AG04450 (cell line): ENCODE measurements around the gene NPY2R. TPM values are rescaled to one million over a fixed set of nuclear protein-coding genes. Genes with fewer than 3 reads are reported as not detected.

ENCODE experiments used
- CTCF ChIA-PET: fragments of 300-600, 350-600 bp; formaldehyde crosslinking; extraction: SDS; loops from one replicate; lab custom pipeline; 2022; ENCODE audit warnings: antibody characterized with exemption, inconsistent platforms; lab: Charles Lee
- POLR2A ChIA-PET: fragments of 350-600 bp; formaldehyde crosslinking; extraction: SDS; loops from one replicate; lab custom pipeline; 2021; ENCODE audit warnings: antibody characterized with exemption, inconsistent platforms; lab: Yijun Ruan, JAX
- DNase-seq: peaks from one replicate; pipeline ENCODE4 v3.0.0-alpha.2; 2011; ENCODE audit warnings: low read depth, low spot score
- H3K27ac ChIP-seq: one replicate; pipeline ENCODE4 v1.5.1; 2012; ENCODE audit warnings: low read depth, low read length, control low read depth
- H3K27me3 ChIP-seq: one replicate; pipeline ENCODE4 v1.6.0; 2012; ENCODE audit warnings: low read length; ENCODE audit not compliant: control insufficient read depth, insufficient read depth
- H3K4me3 ChIP-seq: 2 replicates; pipeline ENCODE4 v1.5.1; 2011; ENCODE audit warnings: mild to moderate bottlenecking, low read depth, low read length, control low read depth
- H3K9me3 ChIP-seq: 2 replicates; pipeline ENCODE4 v1.5.1; 2012; ENCODE audit warnings: low read length; ENCODE audit not compliant: control insufficient read depth, insufficient read depth
- CTCF ChIP-seq: IDR thresholded peaks from 2 replicates; pipeline ENCODE4 v1.5.1; 2011; ENCODE audit warnings: low read depth, low read length, control low read depth, inconsistent platforms
- polyA plus RNA-seq: library from polyadenylated mRNA; depleted of rRNA; stranded (reverse); fragments of >200 nt; gene quantifications from 2 replicates; pipeline ENCODE4 v1.2.3, GENCODE V29; 2011; rRNA removed

The NPY2R gene
- polyA plus RNA-seq, 1 experiment, result not detected

- no peak for TF ChIP-seq CTCF
- ChIA-PET POLR2A (no interaction called here), CTCF (no interaction called here)
- H3K27me3 ChIP-seq, result no peaks in the 10 kb centered on the region
- H3K9me3 ChIP-seq, result no peaks in the 10 kb centered on the region
- H3K4me3 ChIP-seq, result no peak overlapping the region
- DNase-seq, result no peak
- H3K27ac ChIP-seq, result no peak overlapping the region
Measured at GRCh38 chr4:155263480-155263879, 55.0 kb downstream of the NPY2R start.

- ChIA-PET CTCF (no interaction called here), POLR2A (no interaction called here)
- Histone ChIP-seq H3K4me3 (no peak overlapping the region), H3K27ac (no peak overlapping the region), H3K9me3 (no peaks in the 10 kb centered on the region), H3K27me3 (no peaks in the 10 kb centered on the region)
- DNase-seq, result no peak
- no peak for TF ChIP-seq CTCF
Measured at GRCh38 chr4:155265113-155265512, 56.7 kb downstream of the NPY2R start.

Other genes with a start within 250 kb of the NPY2R start
- gene MAP9, start 168.3 kb downstream of the NPY2R start, polyA plus RNA-seq, result 8.2 and 13.9 TPM in 2 replicates